GM08714 (cell line): Measurements from ENCODE around the gene ABLIM1.

Experiments
- H3K4me3 ChIP-seq: fragments of 200-500 bp; sonication (Bioruptor generic); 2 replicates; pipeline ENCODE4 v1.5.1; 2014; ENCODE audit warnings: mild to moderate bottlenecking, low read length, inconsistent platforms
- ZNF274 ChIP-seq: IDR thresholded peaks from 2 replicates; pipeline ENCODE4 v1.6.1; 2012; ENCODE audit warnings: mild to moderate bottlenecking, low read depth, low read length

ABLIM1 gene

GRCh38 chr10:114684084-114684821, 26.2 kb upstream of the ABLIM1 start:
- H3K4me3 ChIP-seq = no peak overlapping the region
- no peak for TF ChIP-seq ZNF274

GRCh38 chr10:114683593-114683992, 25.5 kb upstream of the ABLIM1 start:
- H3K4me3 ChIP-seq = no peak overlapping the region
- no peak for TF ChIP-seq ZNF274

- no peak for TF ChIP-seq ZNF274
- no peak overlapping the region for H3K4me3 ChIP-seq
Measured at GRCh38 chr10:114683162-114683561, 25.1 kb upstream of the ABLIM1 start.

GRCh38 chr10:114682532-114682931, 24.5 kb upstream of the ABLIM1 start:
- H3K4me3 ChIP-seq = no peak overlapping the region
- no peak for TF ChIP-seq ZNF274

GRCh38 chr10:114682121-114682520, 24.0 kb upstream of the ABLIM1 start:
- H3K4me3 ChIP-seq = no peak overlapping the region
- TF ChIP-seq ZNF274 = no peak

GRCh38 chr10:114681542-114681941, 23.5 kb upstream of the ABLIM1 start:
- H3K4me3 ChIP-seq = no peak overlapping the region
- no peak for TF ChIP-seq ZNF274

- no peak for TF ChIP-seq ZNF274
Measured at GRCh38 chr10:114680543-114681117, 22.6 kb upstream of the ABLIM1 start.

GRCh38 chr10:114679552-114679951, 21.5 kb upstream of the ABLIM1 start:
- TF ChIP-seq ZNF274 = no peak

More at GRCh38 chr10:114680543-114681117, 22.6 kb upstream of the ABLIM1 start:
- H3K4me3 ChIP-seq = no peak overlapping the region

GRCh38 chr10:114678820-114679219, 20.7 kb upstream of the ABLIM1 start:
- TF ChIP-seq ZNF274 = no peak
- no peak overlapping the region for H3K4me3 ChIP-seq

More at GRCh38 chr10:114679552-114679951, 21.5 kb upstream of the ABLIM1 start:
- H3K4me3 ChIP-seq = no peak overlapping the region

GRCh38 chr10:114678336-114678735, 20.3 kb upstream of the ABLIM1 start:
- TF ChIP-seq ZNF274 = no peak
- no peak overlapping the region for H3K4me3 ChIP-seq

GRCh38 chr10:114674346-114674745, 16.3 kb upstream of the ABLIM1 start:
- TF ChIP-seq ZNF274 = no peak
- H3K4me3 ChIP-seq = no peak overlapping the region

- TF ChIP-seq ZNF274 = no peak
- H3K4me3 ChIP-seq = no peak overlapping the region
Measured at GRCh38 chr10:114669648-114670047, 11.6 kb upstream of the ABLIM1 start.

GRCh38 chr10:114668375-114669080, 10.5 kb upstream of the ABLIM1 start:
- no peak for TF ChIP-seq ZNF274
- H3K4me3 ChIP-seq = no peak overlapping the region

GRCh38 chr10:114665873-114666272, 7.8 kb upstream of the ABLIM1 start:
- no peak overlapping the region for H3K4me3 ChIP-seq
- no peak for TF ChIP-seq ZNF274

GRCh38 chr10:114665406-114665805, 7.3 kb upstream of the ABLIM1 start:
- no peak overlapping the region for H3K4me3 ChIP-seq

More at GRCh38 chr10:114665406-114665805, 7.3 kb upstream of the ABLIM1 start:
- TF ChIP-seq ZNF274 = no peak
